Measurements from ENCODE around the gene THBD. TPM values are rescaled to one million over a fixed set of nuclear protein-coding genes. Genes with fewer than 3 reads are reported as not detected.

THBD gene
- total and polyA plus RNA-seq, 5 donors from 2014 or later: not detected

DNA sequence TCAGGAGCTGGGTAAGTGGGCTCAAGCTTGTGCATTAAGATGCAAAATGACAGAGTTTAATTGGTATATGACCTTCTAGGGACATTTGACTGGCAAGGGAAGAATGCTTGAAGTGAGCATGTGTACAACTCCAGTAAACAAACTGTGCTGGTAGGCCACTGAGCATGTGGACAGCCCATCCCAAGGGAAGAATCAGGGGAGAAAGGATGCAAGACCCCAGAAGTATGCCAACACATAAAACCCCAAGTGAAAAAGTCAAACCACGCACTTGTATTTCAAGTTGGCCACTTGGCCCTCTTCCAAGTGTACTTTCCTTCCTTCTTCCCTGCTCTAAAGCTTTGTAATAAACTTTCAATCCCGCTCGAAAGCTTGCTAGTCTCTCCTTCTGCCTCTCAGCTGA is 10.4 kb upstream of the THBD start:
- Mint-ChIP-seq H3K4me3 (no peak overlapping the region), H3K27ac (no peak overlapping the region)

DNA sequence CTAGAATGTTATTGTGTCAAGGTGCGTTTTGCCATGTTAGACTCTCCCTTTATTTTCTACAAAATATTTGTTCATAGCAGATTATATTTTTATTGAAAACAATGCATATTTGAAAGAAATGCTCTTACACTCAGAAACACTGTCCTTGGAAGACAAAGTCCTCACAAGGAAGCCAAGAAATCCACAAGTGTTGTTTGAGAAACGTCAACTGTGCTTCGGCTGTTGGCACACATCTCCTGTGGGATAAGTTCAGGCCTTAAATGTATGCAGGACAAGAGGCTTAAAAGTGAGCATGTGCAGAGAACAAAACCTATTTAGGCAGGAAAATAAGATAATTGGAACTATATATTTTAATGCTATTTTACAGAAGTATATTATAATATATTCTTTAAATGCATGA is 9.5 kb upstream of the THBD start:
- no peak overlapping the region for H3K27ac Mint-ChIP-seq
- H3K36me3 Mint-ChIP-seq: no peaks in the 10 kb centered on the region
- Histone ChIP-seq H3K36me3 (ENCODE audit: control insufficient read depth, insufficient read depth, low read length) (no peaks in the 10 kb centered on the region), H3K9me3 (ENCODE audit: control insufficient read depth in 2 of 2, low read length in 2 of 2) (no peaks in the 10 kb centered on the region), H3K27ac (ENCODE audit: insufficient read depth, low read length, poor library complexity, severe bottlenecking) (no peak overlapping the region), H3K4me1 (ENCODE audit: control insufficient read depth, insufficient read depth, low read length, poor library complexity, severe bottlenecking) (no peaks in the 10 kb centered on the region), H3K27me3 (ENCODE audit: control insufficient read depth, insufficient read depth, low read length) (peaks cover 4% of the 10 kb centered on the region), H3K4me3 (ENCODE audit: low read depth, low read length) (no peak overlapping the region)
- no peak overlapping the region for H3K4me3 Mint-ChIP-seq
- H3K4me1 Mint-ChIP-seq: no peaks in the 10 kb centered on the region
- H3K9me3 Mint-ChIP-seq: peaks cover 0 to 5% (median 0%) of the 10 kb centered on the region in 7 donors
- ATAC-seq (ENCODE audit: low read depth in 2 of 2): no peak
- peaks cover 15% of the 10 kb centered on the region for H3K27me3 Mint-ChIP-seq
- no peak for DNase-seq

More for the DNA sequence above, 10.4 kb upstream of the THBD start:
- peaks cover 0 to 5% (median 0%) of the 10 kb centered on the region in 7 donors for H3K9me3 Mint-ChIP-seq
- H3K27me3 Mint-ChIP-seq: peaks cover 17% of the 10 kb centered on the region
- H3K9me3 ChIP-seq (ENCODE audit: control insufficient read depth in 2 of 2, low read length in 2 of 2): no peaks in the 10 kb centered on the region
- H3K36me3 Mint-ChIP-seq: no peaks in the 10 kb centered on the region
- H3K36me3 ChIP-seq (ENCODE audit: control insufficient read depth, insufficient read depth, low read length): no peaks in the 10 kb centered on the region
- no peak for DNase-seq
- H3K27me3 ChIP-seq (ENCODE audit: control insufficient read depth, insufficient read depth, low read length): peaks cover under 1% of the 10 kb centered on the region
- H3K27ac ChIP-seq (ENCODE audit: insufficient read depth, low read length, poor library complexity, severe bottlenecking): no peak overlapping the region
- ATAC-seq (ENCODE audit: low read depth in 2 of 2): no peak
- no peaks in the 10 kb centered on the region for H3K4me1 ChIP-seq (ENCODE audit: control insufficient read depth, insufficient read depth, low read length, poor library complexity, severe bottlenecking)
- H3K4me3 ChIP-seq (ENCODE audit: low read depth, low read length): no peak overlapping the region
- no peaks in the 10 kb centered on the region for H3K4me1 Mint-ChIP-seq

DNA sequence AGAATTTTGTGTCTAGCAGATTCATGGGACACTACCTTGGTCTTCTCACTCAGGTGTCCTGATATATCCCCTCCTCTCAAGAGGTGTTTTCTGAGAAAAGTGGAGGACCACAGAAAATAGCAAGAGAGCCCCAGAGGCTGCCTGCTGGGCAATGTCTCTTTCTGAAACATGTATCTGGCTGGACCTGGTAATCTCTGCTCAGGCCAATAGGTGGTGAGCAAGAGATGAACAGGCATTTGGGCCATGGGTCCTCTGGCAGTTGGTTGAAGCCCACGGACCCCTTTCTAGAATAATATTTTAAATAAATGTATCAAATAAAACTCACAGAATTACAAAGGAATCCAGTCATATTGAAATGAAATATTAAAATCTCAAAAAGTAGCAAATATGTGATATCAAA is 8.8 kb upstream of the THBD start:
- peaks cover 21% of the 10 kb centered on the region for H3K27me3 Mint-ChIP-seq
- Histone ChIP-seq H3K4me3 (ENCODE audit: low read depth, low read length) (no peak overlapping the region), H3K36me3 (ENCODE audit: control insufficient read depth, insufficient read depth, low read length) (no peaks in the 10 kb centered on the region), H3K4me1 (ENCODE audit: control insufficient read depth, insufficient read depth, low read length, poor library complexity, severe bottlenecking) (no peaks in the 10 kb centered on the region), H3K27me3 (ENCODE audit: control insufficient read depth, insufficient read depth, low read length) (peaks cover 4% of the 10 kb centered on the region), H3K27ac (ENCODE audit: insufficient read depth, low read length, poor library complexity, severe bottlenecking) (no peak overlapping the region), H3K9me3 (ENCODE audit: control insufficient read depth in 2 of 2, low read length in 2 of 2) (no peaks in the 10 kb centered on the region)
- DNase-seq (no peak), ATAC-seq (ENCODE audit: low read depth in 2 of 2) (no peak)
- H3K9me3 Mint-ChIP-seq: peaks cover 0 to 5% (median 0%) of the 10 kb centered on the region in 7 donors
- H3K4me1 Mint-ChIP-seq: no peaks in the 10 kb centered on the region
- H3K36me3 Mint-ChIP-seq: no peaks in the 10 kb centered on the region
- H3K27ac Mint-ChIP-seq: no peak overlapping the region
- H3K4me3 Mint-ChIP-seq: no peak overlapping the region

DNA sequence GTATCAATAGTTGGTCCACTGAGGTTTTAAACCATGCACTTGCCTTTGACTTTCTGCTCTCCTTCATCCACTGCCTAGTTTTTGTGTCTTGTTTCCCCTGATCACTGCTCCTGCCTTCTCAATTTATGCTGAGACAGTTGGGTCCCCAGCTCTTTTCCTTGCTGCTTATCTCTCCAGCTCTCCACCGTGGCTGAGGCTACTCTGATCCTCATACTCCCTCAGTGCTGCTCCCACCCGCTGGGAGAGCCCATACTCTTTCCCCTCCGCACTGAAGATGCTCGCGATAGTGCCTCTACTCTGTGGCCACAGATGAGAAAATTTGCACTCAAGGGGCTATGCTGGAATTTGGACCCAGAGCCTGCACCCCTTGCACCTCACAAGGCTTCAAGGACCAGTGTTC is 3.4 kb upstream of the THBD start:
- no peak overlapping the region for H3K4me3 ChIP-seq (ENCODE audit: low read depth, low read length)
- peaks cover 6% of the 10 kb centered on the region for H3K27me3 ChIP-seq (ENCODE audit: control insufficient read depth, insufficient read depth, low read length)
- ATAC-seq (ENCODE audit: low read depth in 2 of 2) (no peak), DNase-seq (no peak)
- Mint-ChIP-seq H3K4me1 (peaks cover 0 to 4% (median 1%) of the 10 kb centered on the region in 4 donors), H3K9me3 (peaks cover 0 to 5% (median 0%) of the 10 kb centered on the region in 7 donors), H3K36me3 (no peaks in the 10 kb centered on the region), H3K27ac (no peak overlapping the region), H3K4me3 (no peak overlapping the region), H3K27me3 (peaks cover 41% of the 10 kb centered on the region)
- H3K27ac ChIP-seq (ENCODE audit: insufficient read depth, low read length, poor library complexity, severe bottlenecking): no peak overlapping the region
- no peaks in the 10 kb centered on the region for H3K9me3 ChIP-seq (ENCODE audit: control insufficient read depth in 2 of 2, low read length in 2 of 2)
- no peaks in the 10 kb centered on the region for H3K36me3 ChIP-seq (ENCODE audit: control insufficient read depth, insufficient read depth, low read length)
- H3K4me1 ChIP-seq (ENCODE audit: control insufficient read depth, insufficient read depth, low read length, poor library complexity, severe bottlenecking): peaks cover 13% of the 10 kb centered on the region

DNA sequence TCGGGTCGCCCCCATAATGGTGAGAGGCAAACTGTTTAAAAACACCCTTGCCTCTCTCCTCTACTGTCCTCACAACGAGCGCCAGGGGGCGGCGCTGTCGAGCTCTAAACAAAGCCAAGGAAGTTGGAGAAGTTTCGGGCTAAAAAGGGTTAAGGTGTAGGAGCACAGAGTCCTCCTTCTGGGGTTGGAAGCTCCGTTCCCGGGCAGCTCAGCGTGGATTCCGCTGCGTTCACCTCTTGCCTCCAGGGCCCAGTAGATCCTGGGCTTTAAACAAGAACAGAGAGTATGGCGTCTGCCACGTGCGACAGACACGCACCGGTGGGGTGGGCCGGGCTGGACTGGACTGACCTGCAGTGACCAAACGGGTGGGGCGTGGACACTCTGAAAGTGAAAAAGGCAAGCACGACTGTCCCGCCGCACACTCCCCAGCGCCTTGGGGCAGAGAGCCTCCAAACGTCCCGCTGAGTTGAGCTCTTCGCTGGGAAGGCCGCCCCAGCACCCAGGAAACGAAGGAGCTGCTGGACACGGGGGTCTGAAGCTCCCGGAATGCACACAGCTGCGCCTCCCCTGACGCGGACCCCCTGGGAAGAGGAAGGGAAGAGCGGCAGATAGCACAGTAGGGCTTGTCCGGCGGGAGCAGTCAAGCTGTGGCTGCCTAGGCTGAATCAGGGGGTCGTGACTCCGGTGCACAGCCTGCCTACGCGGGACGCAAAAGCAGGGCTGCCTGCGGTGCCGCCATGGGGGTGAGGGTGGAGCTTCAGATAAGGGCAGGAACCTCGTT is 1.6 kb upstream of the THBD start:
- H3K27me3 Mint-ChIP-seq: peaks cover 54% of the 10 kb centered on the region
- H3K27me3 ChIP-seq (ENCODE audit: control insufficient read depth, insufficient read depth, low read length): peaks cover 10% of the 10 kb centered on the region

DNA sequence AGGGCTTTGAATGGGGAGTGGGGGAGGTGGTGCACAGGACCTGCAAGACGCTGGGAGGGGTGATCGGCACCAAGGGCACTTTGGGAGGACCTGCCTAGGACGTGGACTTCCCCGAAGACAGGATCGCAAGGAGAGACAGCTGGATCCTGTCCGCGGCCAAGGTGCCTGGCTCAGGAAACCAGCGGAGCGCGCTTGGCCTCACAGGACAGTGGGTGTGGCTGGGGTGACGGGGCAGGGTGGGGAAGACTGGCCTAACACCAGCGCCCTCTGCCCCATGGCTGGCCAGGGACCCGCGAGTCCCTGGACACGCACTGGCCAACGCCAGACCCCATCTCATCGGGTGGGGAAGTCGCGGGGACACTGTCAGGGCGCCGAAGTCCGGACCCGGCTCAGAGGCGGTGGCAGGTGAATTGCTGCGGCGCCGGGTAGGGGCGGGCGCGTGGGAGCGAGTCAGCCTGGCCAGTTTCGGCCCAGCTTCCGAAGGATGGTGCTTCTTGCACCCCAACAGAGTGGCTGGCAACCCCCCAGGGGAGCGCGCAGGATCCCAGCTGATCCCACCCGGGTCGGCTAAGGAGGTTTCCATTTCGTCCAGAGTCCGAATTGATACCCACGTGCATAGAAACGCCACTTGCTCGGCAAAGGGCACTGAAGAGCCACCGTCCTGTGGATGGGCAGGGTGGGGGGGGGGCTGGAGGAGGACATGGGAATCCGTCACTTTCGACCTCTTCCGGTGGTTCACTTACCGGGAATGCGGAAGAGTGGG is 785 bp upstream of the THBD start:
- Mint-ChIP-seq H3K4me1 (peaks cover 0 to 9% (median 4%) of the 10 kb centered on the region in 4 donors), H3K9me3 (peaks cover 0 to 5% (median 0%) of the 10 kb centered on the region in 7 donors), H3K4me3 (peak overlapping the region in 1 of 4 donors; percentile 28), H3K27ac (no peak overlapping the region), H3K36me3 (no peaks in the 10 kb centered on the region), H3K27me3 (peaks cover 61% of the 10 kb centered on the region)
- no peak overlapping the region for H3K27ac ChIP-seq (ENCODE audit: insufficient read depth, low read length, poor library complexity, severe bottlenecking)
- ATAC-seq (ENCODE audit: low read depth in 2 of 2) (no peak), DNase-seq (no peak)
- H3K4me3 ChIP-seq (ENCODE audit: low read depth, low read length): no peak overlapping the region
- H3K36me3 ChIP-seq (ENCODE audit: control insufficient read depth, insufficient read depth, low read length): no peaks in the 10 kb centered on the region
- H3K4me1 ChIP-seq (ENCODE audit: control insufficient read depth, insufficient read depth, low read length, poor library complexity, severe bottlenecking): peaks cover 13% of the 10 kb centered on the region
- H3K27me3 ChIP-seq (ENCODE audit: control insufficient read depth, insufficient read depth, low read length): peaks cover 16% of the 10 kb centered on the region
- no peaks in the 10 kb centered on the region for H3K9me3 ChIP-seq (ENCODE audit: control insufficient read depth in 2 of 2, low read length in 2 of 2)

More for the DNA sequence above, 1.6 kb upstream of the THBD start:
- Mint-ChIP-seq H3K4me3 (peak overlapping the region in 2 of 4 donors; percentile 28 to 68), H3K9me3 (peaks cover 0 to 5% (median 0%) of the 10 kb centered on the region in 7 donors), H3K36me3 (no peaks in the 10 kb centered on the region), H3K27ac (no peak overlapping the region), H3K4me1 (peaks cover 0 to 9% (median 4%) of the 10 kb centered on the region in 4 donors)
- Histone ChIP-seq H3K4me1 (ENCODE audit: control insufficient read depth, insufficient read depth, low read length, poor library complexity, severe bottlenecking) (peaks cover 13% of the 10 kb centered on the region), H3K27ac (ENCODE audit: insufficient read depth, low read length, poor library complexity, severe bottlenecking) (no peak overlapping the region), H3K9me3 (ENCODE audit: control insufficient read depth in 2 of 2, low read length in 2 of 2) (no peaks in the 10 kb centered on the region), H3K36me3 (ENCODE audit: control insufficient read depth, insufficient read depth, low read length) (no peaks in the 10 kb centered on the region), H3K4me3 (ENCODE audit: low read depth, low read length) (no peak overlapping the region)
- ATAC-seq (ENCODE audit: low read depth in 2 of 2) (no peak), DNase-seq (peak in 1 of 3 donors; percentile 18)

DNA sequence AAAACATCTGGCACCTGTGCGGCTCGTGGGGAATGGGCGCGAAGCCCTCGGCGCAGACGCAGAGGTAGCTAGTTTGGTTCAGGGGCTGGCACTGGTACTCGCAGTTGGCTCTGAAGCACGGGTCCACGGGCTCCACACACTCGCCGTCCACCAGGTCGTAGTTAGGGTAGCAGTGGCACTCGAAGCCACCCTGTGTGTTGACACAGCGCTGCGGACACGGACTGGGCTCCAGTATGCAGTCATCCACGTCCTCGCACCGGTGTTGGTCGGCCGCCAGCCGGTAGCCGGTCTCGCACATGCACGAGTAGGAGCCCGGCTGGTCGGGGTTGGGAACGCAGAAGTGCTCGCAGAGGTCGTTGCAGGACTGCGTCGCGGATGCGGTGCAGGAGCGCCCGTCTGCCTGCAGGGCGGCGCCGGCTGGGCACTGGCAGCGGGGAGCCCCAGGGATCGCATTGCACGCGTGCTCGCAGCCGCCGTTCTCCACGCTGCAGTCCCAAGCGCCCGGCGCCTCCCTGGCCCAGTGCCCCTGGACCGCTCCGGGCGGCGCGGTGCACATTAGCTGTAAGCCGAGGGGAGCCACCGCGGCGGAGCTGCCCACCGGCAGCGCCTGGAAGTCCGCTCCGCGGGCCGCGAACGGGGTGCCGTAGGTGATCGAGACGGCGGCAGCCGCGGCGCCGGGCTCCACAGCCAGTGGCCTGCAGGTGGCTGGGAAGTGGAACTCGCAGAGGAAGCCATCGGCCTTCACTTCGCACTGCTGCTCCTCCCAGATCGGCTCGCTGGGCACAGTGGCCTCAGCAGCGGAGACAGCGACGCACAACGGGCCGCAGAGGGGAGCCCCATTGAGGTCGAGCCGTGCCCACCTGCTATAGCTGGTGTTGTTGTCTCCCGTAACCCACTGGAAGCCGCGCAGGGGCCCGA is 930 bp downstream of the THBD start:
- H3K4me3 Mint-ChIP-seq: peak overlapping the region in 2 of 4 donors; percentile 31 to 38
- peak in 1 of 3 donors; percentile 30 for DNase-seq
- peaks cover 12% of the 10 kb centered on the region for H3K27me3 ChIP-seq (ENCODE audit: control insufficient read depth, insufficient read depth, low read length)
- H3K9me3 ChIP-seq (ENCODE audit: control insufficient read depth in 2 of 2, low read length in 2 of 2): no peaks in the 10 kb centered on the region
- peak in 1 of 2 donors; percentile 13 for ATAC-seq (ENCODE audit: low read depth in 2 of 2)
- H3K4me1 ChIP-seq (ENCODE audit: control insufficient read depth, insufficient read depth, low read length, poor library complexity, severe bottlenecking): peaks cover 13% of the 10 kb centered on the region
- H3K4me1 Mint-ChIP-seq: peaks cover 0 to 9% (median 4%) of the 10 kb centered on the region in 4 donors
- no peak overlapping the region for H3K27ac Mint-ChIP-seq
- H3K36me3 ChIP-seq (ENCODE audit: control insufficient read depth, insufficient read depth, low read length): no peaks in the 10 kb centered on the region
- no peaks in the 10 kb centered on the region for H3K36me3 Mint-ChIP-seq
- H3K27me3 Mint-ChIP-seq: peaks cover 68% of the 10 kb centered on the region
- peaks cover 0 to 5% (median 0%) of the 10 kb centered on the region in 7 donors for H3K9me3 Mint-ChIP-seq
- H3K4me3 ChIP-seq (ENCODE audit: low read depth, low read length): no peak overlapping the region
- no peak overlapping the region for H3K27ac ChIP-seq (ENCODE audit: insufficient read depth, low read length, poor library complexity, severe bottlenecking)
